ENCODE measurements around the gene LY6G5B. TPM values are rescaled to one million over a fixed set of nuclear protein-coding genes. Genes with fewer than 3 reads are reported as not detected.

LY6G5B gene
- total and polyA plus RNA-seq, 2 donors (not counting 1 experiment from before 2014, with no cell fraction given), result 2.0 to 2.8 TPM

DNA sequence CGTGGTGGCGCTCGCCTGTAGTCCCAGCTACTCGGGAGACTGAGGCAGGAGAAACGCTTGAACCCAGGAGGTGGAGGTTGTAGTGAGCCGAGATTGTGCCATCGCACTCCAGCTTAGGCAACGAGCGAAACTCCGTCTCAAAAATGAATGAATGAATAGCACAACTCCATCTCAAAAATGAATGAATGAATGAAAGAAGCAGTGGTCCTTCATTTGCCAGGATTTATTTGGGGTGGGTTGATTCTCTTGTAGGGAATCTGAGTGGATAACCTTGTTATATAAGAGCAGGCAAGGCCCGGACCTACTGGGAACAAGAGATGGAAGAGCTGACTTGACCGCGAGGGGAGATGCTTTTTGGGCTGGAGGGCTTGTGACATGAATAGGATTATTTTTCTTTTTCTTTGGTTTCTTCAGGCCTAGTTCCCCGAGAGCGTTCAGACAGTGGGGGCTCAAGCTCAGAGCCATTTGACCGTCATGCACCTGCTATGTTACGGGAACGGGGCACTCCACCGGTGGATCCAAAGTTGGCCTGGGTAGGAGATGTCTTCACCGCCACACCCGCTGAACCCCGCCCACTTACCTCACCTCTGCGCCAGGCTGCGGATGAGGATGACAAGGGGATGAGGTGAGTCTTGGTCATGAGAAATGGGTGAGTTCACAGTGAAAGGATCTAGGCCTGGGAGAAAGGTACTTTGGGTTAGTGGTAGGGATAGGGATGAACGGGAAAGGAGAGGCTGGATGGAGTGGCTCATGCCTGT lies 39.4 kb upstream of the LY6G5B start:
- peaks cover 66% of the 10 kb centered on the region for H3K36me3 ChIP-seq (ENCODE audit: control insufficient read depth, insufficient read depth, low read length)
- no peak overlapping the region for H3K4me2 ChIP-seq (ENCODE audit: extremely low read depth, insufficient read depth, low read length)
- H4K20me1 ChIP-seq (ENCODE audit: control insufficient read depth, extremely low read depth, insufficient read depth, low read length), result no peaks in the 10 kb centered on the region
- no peak overlapping the region for H2AFZ ChIP-seq (ENCODE audit: low read length)
- H3K79me2 ChIP-seq (ENCODE audit: control insufficient read depth, insufficient read depth, low read length), result peaks cover 28% of the 10 kb centered on the region
- H3K4me3 ChIP-seq (replicated peaks in 1 of 4; ENCODE audit: control extremely low read depth in 1 of 4, insufficient read depth in 1 of 4, low read depth in 3 of 4, low read length in 4 of 4), result no peak overlapping the region
- peaks cover 2% of the 10 kb centered on the region for H3K4me1 ChIP-seq (ENCODE audit: control insufficient read depth, extremely low read depth, insufficient read depth, low read length)
- TF ChIP-seq, protein P1, sequence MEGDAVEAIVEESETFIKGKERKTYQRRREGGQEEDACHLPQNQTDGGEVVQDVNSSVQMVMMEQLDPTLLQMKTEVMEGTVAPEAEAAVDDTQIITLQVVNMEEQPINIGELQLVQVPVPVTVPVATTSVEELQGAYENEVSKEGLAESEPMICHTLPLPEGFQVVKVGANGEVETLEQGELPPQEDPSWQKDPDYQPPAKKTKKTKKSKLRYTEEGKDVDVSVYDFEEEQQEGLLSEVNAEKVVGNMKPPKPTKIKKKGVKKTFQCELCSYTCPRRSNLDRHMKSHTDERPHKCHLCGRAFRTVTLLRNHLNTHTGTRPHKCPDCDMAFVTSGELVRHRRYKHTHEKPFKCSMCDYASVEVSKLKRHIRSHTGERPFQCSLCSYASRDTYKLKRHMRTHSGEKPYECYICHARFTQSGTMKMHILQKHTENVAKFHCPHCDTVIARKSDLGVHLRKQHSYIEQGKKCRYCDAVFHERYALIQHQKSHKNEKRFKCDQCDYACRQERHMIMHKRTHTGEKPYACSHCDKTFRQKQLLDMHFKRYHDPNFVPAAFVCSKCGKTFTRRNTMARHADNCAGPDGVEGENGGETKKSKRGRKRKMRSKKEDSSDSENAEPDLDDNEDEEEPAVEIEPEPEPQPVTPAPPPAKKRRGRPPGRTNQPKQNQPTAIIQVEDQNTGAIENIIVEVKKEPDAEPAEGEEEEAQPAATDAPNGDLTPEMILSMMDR (conservative IDR thresholded peaks at IDR 0.05 in 1 of 2, IDR thresholded peaks at IDR 0.05 in 1 of 2; ENCODE audit: low read depth in 1 of 2, low read length in 2 of 2), result no peak
- TF ChIP-seq EZH2 (IDR thresholded peaks at IDR 0.05; ENCODE audit: low read length, missing control alignments), result no peak
- H3K27me3 ChIP-seq (ENCODE audit: control insufficient read depth, insufficient read depth, low read length), result no peaks in the 10 kb centered on the region
- no peak overlapping the region for H3K27ac ChIP-seq (ENCODE audit: insufficient read depth, low read length)
- no peaks in the 10 kb centered on the region for H3K9me3 ChIP-seq (ENCODE audit: control insufficient read depth, insufficient read depth, low read depth, low read length)
- no peak for DNase-seq (ENCODE audit: low read depth in 2 of 2)
- H3K9ac ChIP-seq (ENCODE audit: insufficient read depth, low read length), result no peak overlapping the region

DNA sequence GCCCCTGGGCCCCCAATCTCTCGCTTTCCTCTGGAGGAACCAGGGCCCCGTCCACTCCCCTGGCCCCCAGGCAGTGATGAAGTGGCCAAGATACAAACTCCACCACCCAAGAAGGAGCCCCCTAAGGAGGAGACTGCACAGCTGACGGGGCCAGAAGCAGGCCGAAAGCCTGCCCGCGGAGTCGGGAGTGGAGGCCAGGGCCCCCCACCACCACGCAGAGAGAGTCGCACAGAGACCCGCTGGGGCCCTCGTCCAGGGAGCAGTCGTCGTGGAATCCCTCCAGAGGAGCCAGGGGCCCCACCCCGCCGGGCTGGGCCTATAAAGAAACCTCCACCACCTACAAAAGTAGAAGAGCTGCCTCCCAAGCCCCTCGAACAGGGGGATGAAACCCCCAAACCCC lies 38.6 kb upstream of the LY6G5B start:
- peaks cover 64% of the 10 kb centered on the region for H3K36me3 ChIP-seq (ENCODE audit: control insufficient read depth, insufficient read depth, low read length)

GRCh38 chr6:31631681-31632278 lies 38.0 kb upstream of the LY6G5B start:
- no peak overlapping the region for H3K4me2 ChIP-seq (ENCODE audit: extremely low read depth, insufficient read depth, low read length)
- no peaks in the 10 kb centered on the region for H4K20me1 ChIP-seq (ENCODE audit: control insufficient read depth, extremely low read depth, insufficient read depth, low read length)
- H3K27me3 ChIP-seq (ENCODE audit: control insufficient read depth, insufficient read depth, low read length), result no peaks in the 10 kb centered on the region
- TF ChIP-seq EZH2 (IDR thresholded peaks at IDR 0.05; ENCODE audit: low read length, missing control alignments), result no peak
- TF ChIP-seq, protein P1 (conservative IDR thresholded peaks at IDR 0.05 in 1 of 2, IDR thresholded peaks at IDR 0.05 in 1 of 2; ENCODE audit: low read depth in 1 of 2, low read length in 2 of 2), result no peak
- no peak overlapping the region for H3K9ac ChIP-seq (ENCODE audit: insufficient read depth, low read length)
- no peak overlapping the region for H3K4me3 ChIP-seq (replicated peaks in 1 of 4; ENCODE audit: control extremely low read depth in 1 of 4, insufficient read depth in 1 of 4, low read depth in 3 of 4, low read length in 4 of 4)
- peaks cover 67% of the 10 kb centered on the region for H3K36me3 ChIP-seq (ENCODE audit: control insufficient read depth, insufficient read depth, low read length)
- no peak overlapping the region for H3K27ac ChIP-seq (ENCODE audit: insufficient read depth, low read length)
- no peak for DNase-seq (ENCODE audit: low read depth in 2 of 2)
- peaks cover 19% of the 10 kb centered on the region for H3K79me2 ChIP-seq (ENCODE audit: control insufficient read depth, insufficient read depth, low read length)
- H2AFZ ChIP-seq (ENCODE audit: low read length), result no peak overlapping the region
- peaks cover 2% of the 10 kb centered on the region for H3K4me1 ChIP-seq (ENCODE audit: control insufficient read depth, extremely low read depth, insufficient read depth, low read length)
- no peaks in the 10 kb centered on the region for H3K9me3 ChIP-seq (ENCODE audit: control insufficient read depth, insufficient read depth, low read depth, low read length)

More for the DNA sequence above, 38.6 kb upstream of the LY6G5B start:
- Histone ChIP-seq H3K27ac (ENCODE audit: insufficient read depth, low read length) (no peak overlapping the region), H3K4me3 (replicated peaks in 1 of 4; ENCODE audit: control extremely low read depth in 1 of 4, insufficient read depth in 1 of 4, low read depth in 3 of 4, low read length in 4 of 4) (no peak overlapping the region), H2AFZ (ENCODE audit: low read length) (no peak overlapping the region), H3K79me2 (ENCODE audit: control insufficient read depth, insufficient read depth, low read length) (peaks cover 22% of the 10 kb centered on the region), H3K9me3 (ENCODE audit: control insufficient read depth, insufficient read depth, low read depth, low read length) (no peaks in the 10 kb centered on the region), H4K20me1 (ENCODE audit: control insufficient read depth, extremely low read depth, insufficient read depth, low read length) (no peaks in the 10 kb centered on the region), H3K9ac (ENCODE audit: insufficient read depth, low read length) (no peak overlapping the region), H3K4me2 (ENCODE audit: extremely low read depth, insufficient read depth, low read length) (no peak overlapping the region), H3K4me1 (ENCODE audit: control insufficient read depth, extremely low read depth, insufficient read depth, low read length) (peaks cover 2% of the 10 kb centered on the region), H3K27me3 (ENCODE audit: control insufficient read depth, insufficient read depth, low read length) (no peaks in the 10 kb centered on the region)
- no peak for DNase-seq (ENCODE audit: low read depth in 2 of 2)
- TF ChIP-seq, protein P1 (conservative IDR thresholded peaks at IDR 0.05 in 1 of 2, IDR thresholded peaks at IDR 0.05 in 1 of 2; ENCODE audit: low read depth in 1 of 2, low read length in 2 of 2), result no peak
- TF ChIP-seq EZH2 (IDR thresholded peaks at IDR 0.05; ENCODE audit: low read length, missing control alignments), result no peak
